HG02970 (cell line): Measurements from ENCODE around the gene DIS3.
A peak's percentile ranks its signal among the peaks of the same experiment; 100 is the strongest.
"Not testable (repeated sequence)": the region's sequence is repeated elsewhere in the genome, so short reads cannot be mapped to it uniquely, and the experiment has no call there.

Experiments used
- ATAC-seq: cut with Tn5 transposase; IDR thresholded peaks from one replicate; pipeline ENCODE4 v1.9.1; 2021; ENCODE audit warnings: mild to moderate bottlenecking, moderate library complexity, moderate number of reproducible peaks; ENCODE audit not compliant: unreplicated experiment, low FRiP score

DIS3 gene

GRCh38 chr13:72781451-72782439 is at the start of gene DIS3, which contains the start of gene PIBF1:
Gene DIS3, minus strand, starts transcription at chr13:72781900. Its CDS starts 68 bp downstream, at chr13:72781832.
Gene PIBF1, plus strand, starts transcription at chr13:72782133. Its CDS starts 1,337 bp downstream, at chr13:72783470.
- peak; percentile 98 for ATAC-seq

GRCh38 chr13:72823724-72824123 is 42.0 kb upstream of the DIS3 start:
- ATAC-seq, result no peak

GRCh38 chr13:72823081-72823480 is 41.4 kb upstream of the DIS3 start:
- no peak for ATAC-seq

- no peak for ATAC-seq
These were observed 39.2 kb upstream of the DIS3 start for GRCh38 chr13:72820898-72821279.

- ATAC-seq, result no peak
These were observed 38.6 kb upstream of the DIS3 start for GRCh38 chr13:72820156-72820897.

GRCh38 chr13:72808917-72809500 is 27.3 kb upstream of the DIS3 start:
- ATAC-seq, result no peak

GRCh38 chr13:72806514-72806913 is 24.8 kb upstream of the DIS3 start:
- not testable (repeated sequence) for ATAC-seq

GRCh38 chr13:72805676-72806346 is 24.1 kb upstream of the DIS3 start:
- ATAC-seq, result no peak

- ATAC-seq, result no peak
These were observed 22.6 kb upstream of the DIS3 start for GRCh38 chr13:72804301-72804700.

- ATAC-seq, result no peak
These were observed 17.1 kb upstream of the DIS3 start for GRCh38 chr13:72798817-72799216.

GRCh38 chr13:72792640-72793039 is 10.9 kb upstream of the DIS3 start:
- ATAC-seq, result no peak

- no peak for ATAC-seq
These were observed 7.1 kb upstream of the DIS3 start for GRCh38 chr13:72788831-72789230.

GRCh38 chr13:72784679-72785078 is 3.0 kb upstream of the DIS3 start:
- not testable (repeated sequence) for ATAC-seq

- ATAC-seq, result no peak
These were observed 1.0 kb upstream of the DIS3 start for GRCh38 chr13:72782717-72783116.

GRCh38 chr13:72774019-72774418 is 7.7 kb downstream of the DIS3 start:
- ATAC-seq, result no peak

- ATAC-seq, result no peak
These were observed 18.3 kb downstream of the DIS3 start for GRCh38 chr13:72763411-72763810.

GRCh38 chr13:72760189-72760588 is 21.5 kb downstream of the DIS3 start:
- ATAC-seq, result no peak

GRCh38 chr13:72757792-72758535 is 23.7 kb downstream of the DIS3 start:
- ATAC-seq, result no peak

- no peak for ATAC-seq
These were observed 27.6 kb downstream of the DIS3 start for GRCh38 chr13:72754111-72754510.

GRCh38 chr13:72751220-72751619 is 30.5 kb downstream of the DIS3 start:
- no peak for ATAC-seq
